ENCODE measurements around the gene MFAP2.
"Not testable (repeated sequence)": the region's sequence is repeated elsewhere in the genome, so short reads cannot be mapped to it uniquely, and the experiment has no call there.

The MFAP2 gene

GRCh38 chr1:16961297-16962133, 18.9 kb downstream of the MFAP2 start:
- no peak for DNase-seq (ENCODE audit: low spot score)

- peak; percentile 53 for DNase-seq (ENCODE audit: low spot score)
Measured at GRCh38 chr1:16960560-16961296, 19.7 kb downstream of the MFAP2 start.

GRCh38 chr1:16958475-16958874, 21.9 kb downstream of the MFAP2 start:
- no peak for DNase-seq (ENCODE audit: low spot score)

GRCh38 chr1:16957731-16958130, 22.7 kb downstream of the MFAP2 start:
- DNase-seq (ENCODE audit: low spot score), result no peak

GRCh38 chr1:16956775-16957174, 23.6 kb downstream of the MFAP2 start:
- no peak for DNase-seq (ENCODE audit: low spot score)

GRCh38 chr1:16955186-16955585, 25.2 kb downstream of the MFAP2 start:
- DNase-seq (ENCODE audit: low spot score), result no peak

GRCh38 chr1:16954579-16954978, 25.8 kb downstream of the MFAP2 start:
- no peak for DNase-seq (ENCODE audit: low spot score)

- not testable (repeated sequence) for DNase-seq (ENCODE audit: low spot score)
Measured at GRCh38 chr1:16952376-16952775, 28.0 kb downstream of the MFAP2 start.

- DNase-seq (ENCODE audit: low spot score), result not testable (repeated sequence)
Measured at GRCh38 chr1:16949026-16949425, 31.4 kb downstream of the MFAP2 start.

GRCh38 chr1:16948282-16948891, 32.0 kb downstream of the MFAP2 start:
- DNase-seq (ENCODE audit: low spot score), result not testable (repeated sequence)

GRCh38 chr1:16946646-16947045, 33.8 kb downstream of the MFAP2 start:
- no peak for DNase-seq (ENCODE audit: low spot score)

GRCh38 chr1:16946185-16946584, 34.2 kb downstream of the MFAP2 start:
- not testable (repeated sequence) for DNase-seq (ENCODE audit: low spot score)

GRCh38 chr1:16945512-16945911, 34.9 kb downstream of the MFAP2 start:
- DNase-seq (ENCODE audit: low spot score), result not testable (repeated sequence)

GRCh38 chr1:16944038-16944437, 36.4 kb downstream of the MFAP2 start:
- no peak for DNase-seq (ENCODE audit: low spot score)

- DNase-seq (ENCODE audit: low spot score), result not testable (repeated sequence)
Measured at GRCh38 chr1:16939386-16940180, 40.8 kb downstream of the MFAP2 start.

- no peak for DNase-seq (ENCODE audit: low spot score)
Measured at GRCh38 chr1:16938351-16939321, 41.8 kb downstream of the MFAP2 start.

- not testable (repeated sequence) for DNase-seq (ENCODE audit: low spot score)
Measured at GRCh38 chr1:16936580-16936979, 43.8 kb downstream of the MFAP2 start.

GRCh38 chr1:16933945-16934344, 46.5 kb downstream of the MFAP2 start:
- DNase-seq (ENCODE audit: low spot score), result not testable (repeated sequence)

- DNase-seq (ENCODE audit: low spot score), result not testable (repeated sequence)
Measured at GRCh38 chr1:16931206-16931934, 49.0 kb downstream of the MFAP2 start.

Data from hematopoietic multipotent progenitor cell treated with erythropoietin and hydrocortisone succinate and interleukin-3 and kit ligand, for 17 days (in vitro differentiated cells).